GM21717 (cell line): ENCODE measurements around the gene MITF.

Source experiments
- ATAC-seq: cut with Tn5 transposase; IDR thresholded peaks from one replicate; pipeline ENCODE4 v1.9.1; 2021; ENCODE audit warnings: mild to moderate bottlenecking, moderate library complexity; ENCODE audit not compliant: unreplicated experiment

Gene MITF

DNA sequence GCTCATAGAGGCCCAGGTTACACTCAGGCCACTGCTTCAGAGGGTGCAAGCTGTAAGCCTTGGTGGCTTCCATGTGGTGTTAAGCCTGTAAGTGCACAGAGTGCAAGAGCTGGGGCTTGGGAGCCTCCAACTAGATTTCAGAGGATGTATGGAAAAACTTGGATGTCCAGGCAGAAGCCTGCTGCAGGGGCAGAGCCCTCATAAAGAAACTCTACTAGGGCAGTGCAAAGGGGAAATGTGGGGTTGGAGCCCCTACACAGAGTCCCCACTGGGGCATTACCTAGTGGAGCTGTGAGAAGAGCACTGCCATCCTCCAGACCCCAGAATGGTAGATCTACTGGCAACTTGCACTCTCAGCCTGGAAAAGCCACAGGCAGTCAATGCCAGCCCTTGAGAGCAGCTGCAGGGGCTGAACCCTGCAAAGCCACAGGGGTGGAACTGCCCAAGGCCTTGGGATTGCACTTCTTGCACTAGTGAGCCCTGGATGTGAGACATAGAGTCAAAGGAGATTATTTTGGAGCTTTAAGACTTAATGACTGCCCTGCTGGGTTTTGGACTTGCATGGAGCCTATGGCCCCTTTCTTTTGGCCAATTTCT is 14.0 kb downstream of the MITF start:
- no peak for ATAC-seq

DNA sequence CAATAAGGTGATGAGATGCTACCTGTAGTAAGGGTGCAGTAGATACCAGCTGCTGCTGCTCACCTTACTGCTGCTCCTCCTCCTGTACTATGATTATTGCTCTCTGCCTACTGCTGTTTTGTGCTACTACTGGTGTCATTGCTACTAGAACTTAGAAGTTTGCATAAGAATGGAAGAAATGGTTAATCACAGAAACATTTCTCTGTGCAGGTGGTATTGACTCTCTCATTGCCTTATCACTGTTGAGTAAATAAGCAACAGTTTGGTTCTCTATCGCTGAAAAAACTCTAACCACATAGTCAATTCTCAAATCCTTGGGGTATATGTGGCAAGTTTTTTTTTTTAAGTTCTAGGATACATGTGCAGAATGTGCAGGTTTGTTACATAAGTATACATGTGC is 16.5 kb downstream of the MITF start:
- ATAC-seq: no peak

DNA sequence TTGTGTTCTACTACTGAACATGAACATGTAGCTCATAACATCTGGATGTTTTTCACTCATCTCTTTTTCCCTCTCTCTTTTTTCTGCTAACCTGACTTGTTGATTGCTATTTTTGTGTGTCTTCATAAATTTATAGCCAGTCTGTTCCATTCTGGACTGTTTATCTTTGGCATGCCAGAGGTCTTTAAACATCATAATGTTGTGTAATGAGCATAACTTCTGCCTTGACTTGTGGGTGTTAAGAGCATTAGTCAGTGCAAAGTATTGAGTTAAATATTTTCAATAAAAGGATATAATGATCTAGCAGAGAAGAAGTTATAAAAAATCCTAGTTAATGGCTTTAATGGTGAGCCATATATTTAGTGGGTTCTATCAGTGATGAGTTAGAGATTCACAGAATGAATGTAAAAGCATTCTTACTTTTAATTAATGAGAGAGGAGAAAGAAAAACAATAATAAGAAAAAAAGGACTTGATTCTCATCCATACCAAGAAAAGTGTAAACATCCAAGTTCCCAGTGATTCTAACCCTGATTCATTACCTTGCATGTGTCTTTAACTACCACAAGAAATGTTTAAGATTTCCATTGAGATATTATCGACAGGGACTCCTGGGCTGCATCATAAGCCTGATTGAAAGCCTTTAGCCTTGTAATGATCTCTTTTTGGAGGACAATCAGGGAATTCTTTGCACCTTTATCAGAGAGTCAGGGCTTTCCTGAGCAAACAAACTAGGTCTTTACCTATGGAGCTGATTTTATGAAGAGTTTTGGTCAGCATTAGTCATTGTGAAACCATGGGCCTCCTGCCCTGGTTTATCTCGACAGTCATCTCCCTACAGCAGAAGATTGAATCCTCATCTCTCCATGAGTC is 22.9 kb downstream of the MITF start:
- ATAC-seq: peak; percentile 59

DNA sequence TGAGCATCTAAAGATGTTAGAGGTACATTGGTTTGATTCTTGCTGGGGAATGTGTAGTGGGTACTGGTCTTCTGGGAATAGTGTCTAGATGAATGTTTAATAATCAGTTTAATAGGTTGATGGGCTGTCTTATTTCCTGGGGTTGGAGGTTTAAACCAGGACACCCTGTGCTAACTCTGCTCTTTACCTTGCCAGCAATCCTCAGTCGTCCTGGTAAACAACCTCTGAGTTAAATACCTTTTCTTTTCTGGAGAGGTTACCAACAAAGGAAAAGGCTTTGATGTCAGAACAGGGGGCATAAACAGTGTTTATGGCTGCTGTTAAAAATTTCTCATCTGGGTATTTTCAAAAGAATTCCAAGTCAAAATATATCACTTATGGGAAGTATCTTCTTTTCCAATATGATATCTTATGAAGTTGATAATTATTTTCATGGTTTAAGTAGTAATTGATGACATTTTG is 23.5 kb downstream of the MITF start:
- no peak for ATAC-seq

DNA sequence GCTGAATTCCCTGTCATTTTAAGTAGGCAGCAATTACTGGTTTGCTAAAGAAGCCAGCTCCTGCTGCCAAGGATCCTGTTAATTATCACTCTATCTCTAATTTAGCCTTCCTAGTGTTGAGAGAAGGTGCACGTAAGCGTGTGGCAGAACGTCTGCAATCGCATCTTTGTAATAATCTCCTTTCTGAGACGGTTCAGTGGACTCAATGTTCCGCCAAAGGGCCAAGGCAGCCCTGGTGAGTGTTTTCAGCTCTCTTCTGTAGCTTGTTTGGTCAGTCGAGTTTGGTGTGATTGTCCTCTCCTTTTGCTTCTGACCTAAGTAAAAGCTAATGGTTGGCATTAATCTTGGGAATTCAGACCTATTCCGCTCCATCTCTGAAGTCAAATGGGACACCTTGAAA is 24.2 kb downstream of the MITF start:
- no peak for ATAC-seq

DNA sequence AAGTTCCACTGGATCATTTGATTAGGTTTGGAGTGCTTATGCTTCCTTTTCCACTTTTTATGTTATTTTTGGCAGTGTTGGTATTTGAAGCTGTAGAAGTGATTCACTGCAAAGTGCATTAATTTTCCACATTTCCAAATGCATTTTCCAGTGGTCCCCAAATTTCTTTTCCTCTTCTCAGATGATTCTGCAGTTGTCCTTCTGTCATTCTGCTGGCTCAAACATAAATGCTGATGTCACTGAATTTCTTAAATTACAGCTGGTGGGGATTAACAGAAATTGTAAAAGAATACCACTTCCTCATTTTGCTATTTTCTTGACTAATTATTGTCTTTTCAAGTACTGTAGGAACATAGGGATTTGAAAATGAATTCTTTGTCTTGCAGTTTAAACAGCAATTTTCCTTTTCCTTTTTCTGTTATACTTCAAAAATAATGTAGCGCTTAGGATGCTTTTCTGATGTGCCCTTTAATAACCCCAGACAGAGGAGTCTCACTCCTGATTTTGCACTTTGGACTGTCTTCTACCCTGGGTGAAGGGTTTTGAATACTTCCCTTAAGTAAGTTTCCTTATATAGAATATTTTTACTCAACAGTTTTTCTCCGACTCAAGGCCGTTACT is 25.0 kb downstream of the MITF start:
- no peak for ATAC-seq

DNA sequence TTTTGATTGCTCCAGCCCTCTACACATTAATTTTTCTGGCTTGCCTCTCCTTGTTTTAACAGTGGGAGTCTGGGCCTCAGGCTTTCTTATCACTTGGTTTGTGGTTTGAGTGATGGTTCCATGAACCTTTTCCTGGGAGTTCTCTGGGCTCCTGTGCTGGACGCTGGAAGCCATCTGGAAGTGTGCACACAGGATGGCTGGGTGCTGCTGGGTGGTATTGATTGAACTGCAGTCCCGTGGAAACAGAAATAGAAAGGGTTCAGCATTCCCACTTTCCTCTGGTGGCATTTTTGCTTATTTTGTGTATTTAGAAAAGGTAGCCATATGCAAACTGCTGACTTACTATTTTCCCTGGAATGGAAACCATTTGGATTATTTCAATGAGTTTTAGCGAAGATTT is 25.6 kb downstream of the MITF start:
- no peak for ATAC-seq

DNA sequence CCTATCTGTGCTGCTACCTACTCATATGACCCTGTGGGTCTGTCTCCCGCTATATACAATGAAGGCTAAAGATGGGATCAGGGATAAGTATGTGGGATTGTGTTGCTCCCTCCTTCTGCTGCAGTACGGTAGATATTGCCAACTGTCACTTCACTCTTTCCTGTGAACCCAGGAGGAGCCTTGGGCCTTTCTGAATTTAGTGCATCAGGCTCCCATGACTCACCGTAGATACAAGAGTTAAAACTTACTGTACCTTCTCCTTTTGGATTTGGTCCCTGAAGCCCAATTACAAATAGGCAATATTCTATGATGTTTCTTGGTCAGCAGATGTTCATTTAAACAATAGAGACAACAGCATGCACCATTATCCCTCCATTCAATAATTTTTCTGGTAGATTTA is 27.4 kb downstream of the MITF start:
- ATAC-seq: no peak

DNA sequence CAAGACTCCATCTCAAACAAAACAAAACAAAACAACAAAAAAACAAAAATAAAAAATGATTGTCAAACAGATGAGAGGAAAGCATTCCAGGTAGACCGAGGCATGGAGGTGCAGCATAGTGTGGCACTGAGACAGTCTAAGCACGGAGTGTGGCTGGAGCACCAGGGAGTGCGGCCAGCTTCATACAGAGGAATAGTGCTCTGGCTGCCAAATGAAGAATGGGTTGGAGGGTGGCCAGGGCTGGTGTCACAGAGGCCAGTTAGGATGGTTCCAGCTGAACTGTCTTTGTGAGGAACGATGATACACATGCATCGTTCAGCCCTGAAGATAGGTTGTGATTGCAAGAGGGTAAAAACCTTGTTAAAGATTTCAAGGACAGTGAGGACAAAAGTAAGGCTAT is 28.3 kb downstream of the MITF start:
- no peak for ATAC-seq

DNA sequence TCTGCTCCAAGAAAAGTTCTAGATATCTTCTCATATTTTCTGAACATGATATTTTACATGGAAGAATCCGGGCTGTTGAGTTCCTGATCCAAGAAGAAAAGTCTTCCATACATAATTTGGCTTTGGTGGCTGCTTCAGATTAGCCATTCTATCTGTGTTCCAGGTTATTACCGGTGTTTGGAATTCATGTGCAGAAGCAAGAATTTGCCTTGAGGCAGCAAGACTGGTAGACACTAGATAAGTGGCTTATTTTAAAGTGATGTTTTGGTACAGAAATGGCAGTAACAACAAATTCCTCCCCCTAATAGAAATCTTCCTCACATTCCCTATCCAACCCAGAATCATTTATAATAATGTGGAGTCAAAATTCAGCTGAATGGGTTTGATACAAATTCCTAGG is 29.2 kb downstream of the MITF start:
- no peak for ATAC-seq

DNA sequence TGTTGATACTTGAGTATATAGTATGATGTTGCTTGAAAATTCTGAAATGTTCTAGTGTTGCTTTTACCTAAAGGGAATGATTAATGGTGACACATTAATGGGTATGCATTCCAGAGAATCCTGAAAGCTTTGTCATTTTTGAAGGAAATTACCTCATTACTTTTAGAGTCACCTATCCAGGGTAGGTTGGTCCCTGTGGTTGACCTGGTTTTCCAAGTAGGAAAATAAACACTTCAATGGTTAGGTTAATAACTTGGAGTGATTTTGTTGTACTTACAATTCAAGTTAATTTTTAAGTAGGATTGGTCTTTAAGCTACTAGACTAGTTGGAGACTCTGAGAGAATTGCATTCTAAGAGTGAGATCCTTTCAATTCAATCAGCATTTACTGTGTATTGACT is 31.0 kb downstream of the MITF start:
- no peak for ATAC-seq

DNA sequence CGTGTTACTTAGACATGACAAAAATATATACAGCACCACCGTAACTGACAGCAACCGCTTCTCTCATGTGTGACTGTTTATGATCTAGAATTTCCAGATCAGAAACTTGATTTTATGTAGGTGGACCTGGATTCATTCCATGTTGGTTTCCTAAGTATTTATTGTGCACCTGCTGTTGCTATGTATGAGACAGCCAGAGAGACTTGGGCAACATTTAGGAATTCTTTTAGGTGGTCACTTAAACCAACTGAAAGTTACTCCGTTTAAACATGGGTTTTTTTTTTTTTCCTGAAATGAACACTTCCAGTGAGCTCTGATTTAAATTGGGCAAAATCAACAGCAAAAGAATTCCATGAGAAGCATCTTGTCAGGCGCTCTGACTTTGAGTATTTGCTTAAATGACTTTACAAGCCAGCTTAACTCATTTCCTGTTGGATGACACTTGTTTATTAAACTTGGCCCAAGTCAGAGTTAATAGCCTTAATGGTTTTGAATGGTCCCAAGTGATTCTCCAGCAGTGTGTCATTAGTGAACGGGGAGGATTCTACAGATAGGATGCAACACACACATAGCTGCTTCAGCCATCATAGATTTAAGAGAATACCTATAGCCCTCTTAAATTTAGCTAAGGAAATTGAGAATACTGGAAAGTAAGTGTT is 31.8 kb downstream of the MITF start:
- no peak for ATAC-seq

DNA sequence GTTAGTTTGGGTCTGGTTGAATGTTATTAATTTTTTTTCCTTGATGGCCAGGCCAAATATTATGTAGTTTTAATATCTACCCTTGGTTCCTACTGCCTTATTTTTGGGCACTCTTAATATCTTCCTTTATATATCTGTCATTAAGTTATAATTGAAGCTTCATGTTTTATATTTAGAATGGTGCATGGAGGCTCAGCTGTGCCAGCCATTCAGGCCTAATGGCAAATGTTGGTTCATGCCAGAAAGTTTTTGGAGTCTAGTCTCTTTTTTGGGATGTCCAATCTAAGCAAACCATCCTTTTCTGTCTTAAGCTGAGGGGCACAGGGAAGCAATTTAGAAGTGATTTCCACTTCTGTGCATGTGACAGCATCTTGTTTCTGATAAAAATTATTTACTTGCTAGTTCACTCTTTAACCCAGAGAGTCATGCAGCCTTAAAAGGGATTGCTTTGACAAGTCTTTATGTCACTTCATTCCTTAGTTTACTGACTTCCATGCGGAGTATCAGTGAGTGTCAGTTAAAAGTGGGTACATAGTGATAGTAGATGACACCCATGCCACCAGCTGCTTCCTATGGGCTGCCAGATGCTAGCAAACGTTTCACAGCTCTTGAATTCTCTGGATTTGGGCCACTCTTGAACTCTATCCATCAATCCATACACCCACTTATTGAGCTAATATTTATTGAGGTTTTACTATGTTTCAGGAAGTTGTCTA is 33.0 kb downstream of the MITF start:
- ATAC-seq: no peak

DNA sequence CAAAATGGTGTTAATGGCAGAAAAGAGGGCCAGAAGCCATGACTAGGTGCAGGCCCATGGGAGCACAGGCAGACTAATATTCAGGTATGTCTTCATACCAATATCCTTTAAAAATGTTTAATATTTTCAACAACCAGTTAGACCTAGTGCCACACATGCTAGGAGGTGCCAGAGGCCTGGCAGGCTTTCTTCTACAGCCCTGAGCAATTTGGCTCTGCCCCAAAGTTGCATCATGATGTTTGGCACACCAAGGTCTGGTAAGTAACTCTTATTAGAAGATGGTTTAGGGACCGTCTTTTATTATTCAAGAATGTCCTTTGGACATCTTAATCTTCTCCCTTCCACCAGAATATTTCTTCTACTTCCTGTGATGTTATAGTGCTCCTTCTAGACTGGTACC is 34.8 kb downstream of the MITF start:
- ATAC-seq: no peak

DNA sequence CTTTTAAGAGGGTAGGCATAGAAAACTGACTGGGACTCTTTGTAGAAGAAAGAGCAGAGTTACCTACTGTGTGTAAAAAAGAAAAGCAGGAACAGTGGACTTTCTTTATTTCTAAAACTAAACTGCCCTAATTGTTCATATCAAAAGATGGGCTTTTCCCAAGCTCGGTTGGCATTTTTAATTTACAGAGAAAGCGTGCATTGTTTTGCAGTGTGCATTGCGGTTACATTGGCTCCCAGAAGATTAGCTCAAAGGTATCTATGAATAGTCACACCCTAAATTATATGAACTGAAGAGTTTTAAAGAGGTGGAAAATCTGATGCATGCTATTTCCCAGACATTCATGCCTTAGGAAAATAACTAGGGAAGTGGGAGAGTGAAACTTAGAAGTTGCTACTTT is 36.5 kb downstream of the MITF start:
- ATAC-seq: no peak

DNA sequence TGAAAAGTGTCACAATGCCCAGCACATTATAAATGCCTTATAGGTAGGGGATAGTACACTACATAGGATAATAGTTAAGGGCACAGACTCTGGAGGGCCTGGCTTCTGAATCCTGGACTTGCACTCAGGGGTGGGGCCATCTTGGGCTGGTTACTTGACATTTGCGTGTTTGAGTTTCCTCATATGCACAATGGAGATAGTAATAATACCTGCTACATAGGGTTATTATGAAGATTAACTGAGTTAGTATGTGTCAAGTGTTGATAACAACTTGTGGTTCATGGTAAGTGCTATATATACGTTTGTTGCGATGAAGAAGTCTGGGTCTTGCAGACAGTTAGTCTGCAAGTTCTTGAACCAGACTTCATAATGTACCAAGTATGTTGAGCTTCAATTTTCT is 37.0 kb downstream of the MITF start:
- no peak for ATAC-seq

DNA sequence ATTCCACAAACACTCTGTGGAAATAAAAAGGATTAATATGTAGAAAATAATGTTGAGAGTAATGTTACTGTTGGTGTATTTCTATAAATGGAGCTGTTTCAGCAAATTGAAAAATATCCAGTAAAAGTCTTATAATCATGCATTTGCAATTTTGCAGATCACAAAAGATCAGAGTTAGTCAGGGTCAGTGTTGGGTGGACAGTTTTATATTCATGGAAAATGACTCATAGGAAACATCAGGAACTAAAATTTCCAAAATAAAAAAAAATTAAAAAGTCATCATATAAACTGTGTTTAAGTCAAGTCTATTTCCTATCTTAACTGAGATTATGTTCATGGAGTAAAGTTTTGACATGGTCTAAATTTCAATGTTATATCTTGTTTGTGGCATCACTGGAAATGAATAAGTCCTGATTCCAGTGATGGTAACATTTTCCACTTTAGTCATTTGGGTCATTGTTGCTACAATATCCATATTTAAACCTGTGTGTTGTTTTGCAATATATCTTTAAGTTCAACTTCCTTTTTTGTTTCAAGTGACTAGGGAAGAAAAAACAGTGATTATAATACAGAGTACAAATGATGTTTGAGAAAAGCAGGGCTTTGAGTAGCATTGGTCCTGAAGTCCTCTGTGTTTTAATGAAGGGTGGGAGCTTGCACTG is 37.8 kb downstream of the MITF start:
- ATAC-seq: no peak

DNA sequence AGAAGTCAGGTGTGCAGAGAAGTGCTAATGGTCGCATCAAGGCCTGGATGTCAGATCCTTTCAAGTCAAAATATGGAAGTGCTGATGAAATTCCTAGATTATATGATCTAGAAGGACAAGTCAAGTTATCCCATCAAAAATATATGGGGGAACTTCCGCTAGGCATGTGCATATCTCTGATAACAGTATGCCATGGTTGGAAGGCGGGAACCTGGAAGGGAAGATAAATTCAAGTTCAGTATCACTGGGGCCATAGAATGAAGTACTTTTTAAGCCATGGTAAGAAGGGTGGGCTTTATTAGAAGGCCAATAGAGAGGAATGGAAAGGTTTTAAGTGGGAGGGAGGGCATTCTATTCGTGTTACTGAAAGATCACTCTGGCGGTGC is 38.3 kb downstream of the MITF start:
- no peak for ATAC-seq

DNA sequence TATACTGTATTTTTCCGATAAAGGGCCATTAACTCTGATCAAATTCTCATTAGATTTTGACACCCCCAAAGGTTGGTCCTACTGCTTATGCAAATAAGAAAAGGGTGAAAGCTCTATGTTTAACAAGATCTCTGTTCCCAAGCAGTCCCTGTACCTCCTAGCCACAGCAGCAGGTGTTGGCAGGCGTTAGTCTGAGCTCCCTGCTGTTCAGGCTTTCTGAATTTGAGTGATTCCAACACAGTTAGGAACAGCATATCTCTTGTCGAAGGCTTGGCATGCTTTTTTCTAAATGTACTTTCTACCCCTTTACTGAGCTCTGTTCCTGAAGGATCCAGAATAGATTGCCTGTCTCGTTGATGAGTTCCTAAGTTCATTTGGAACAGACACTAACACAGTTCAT is 42.3 kb downstream of the MITF start:
- ATAC-seq: no peak

DNA sequence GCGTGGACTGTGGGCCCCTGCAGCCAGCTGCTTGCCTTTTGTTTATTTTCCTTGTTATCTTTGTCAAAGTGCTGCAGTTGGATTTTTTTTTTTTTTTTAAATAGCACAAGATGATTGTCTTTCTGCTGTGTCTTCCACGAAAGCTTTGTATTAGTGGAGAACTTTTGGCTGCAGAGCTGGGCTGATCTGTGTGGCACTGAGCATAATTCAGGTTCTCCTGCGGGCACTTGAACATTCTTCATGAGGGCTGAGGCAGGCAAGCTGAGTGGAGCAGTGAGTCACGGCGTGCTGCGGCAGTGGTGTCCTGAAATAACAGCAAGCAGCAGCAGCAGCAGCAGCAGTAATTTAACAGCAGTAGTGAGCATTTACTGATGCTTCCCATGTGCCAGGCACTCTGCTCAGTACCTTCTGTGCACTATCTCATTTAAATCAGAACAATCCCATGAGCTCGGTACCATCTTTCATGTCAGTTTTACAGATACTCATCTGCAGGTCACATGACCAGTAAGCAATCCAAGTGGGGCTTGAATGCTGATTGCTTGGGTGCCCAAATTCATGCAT is 45.8 kb downstream of the MITF start:
- ATAC-seq: no peak
